Left lung (tissue), 14 donors: ENCODE data around the gene CREBL2. TPM values are rescaled to one million over a fixed set of nuclear protein-coding genes. Genes with fewer than 3 reads are reported as not detected.

Source experiments
- ATAC-seq: fragments of 200-7000 bp; cut with Tn5 transposase; one replicate; pipeline ENCODE4 v1.9.1; 2020; ENCODE audit warnings: moderate library complexity
- DNase-seq, 4 donors: peaks; one replicate each; pipeline ENCODE4 v3.0.0-alpha.2; 2013 to 2020
- H3K27ac ChIP-seq, 2 donors: fragments of 200-600 bp; sonication (generic) in 1 of 2; one replicate each; pipeline versions ENCODE4 v1.5.0 to v1.8.0; 2020 to 2021
- H3K27me3 ChIP-seq, 2 donors: fragments of 200-600 bp; sonication (generic) in 1 of 2; one replicate each; pipeline versions ENCODE4 v1.5.0 to v1.8.0; 2020 to 2021
- H3K36me3 ChIP-seq, 2 donors: fragments of 200-600 bp; sonication (generic) in 1 of 2; one replicate each; pipeline versions ENCODE4 v1.5.0 to v1.8.0; 2020 to 2021
- H3K4me1 ChIP-seq, 2 donors: fragments of 200-600 bp; one replicate each; pipeline ENCODE4 v1.8.0; 2021
- H3K4me3 ChIP-seq, 2 donors: fragments of 200-600 bp; sonication (generic) in 1 of 2; one replicate each; pipeline versions ENCODE4 v1.5.0 to v1.8.0; 2020 to 2021; ENCODE audit warnings: mild to moderate bottlenecking in 1 of 2
- H3K9me3 ChIP-seq, 2 donors: fragments of 200-600 bp; sonication (generic) in 1 of 2; one replicate each; pipeline versions ENCODE4 v1.5.0 to v1.8.0; 2020 to 2021
- CTCF ChIP-seq, 2 donors: fragments of 200-600 bp; sonication (generic) in 1 of 2; IDR thresholded peaks; one replicate each; pipeline versions ENCODE4 v1.5.0 to v1.8.0; 2021; ENCODE audit warnings: antibody characterized with exemption in 2 of 2
- intact Hi-C, 2 donors: fragments of 100-400 bp; cut with DNase I; formaldehyde crosslinking; loops; one replicate each; pipeline versions ENCODE4 v1.11.2 to v1.14.2; 2022
- long read RNA-seq, 12 donors: library from polyadenylated mRNA in 2 of 12; unstranded in 2 of 12; transcript quantifications; one replicate each; pipeline ENCODE4 v2.0.0 and lab custom pipeline, GENCODE V29; 2019 to 2026
- polyA plus RNA-seq, 6 donors: library from polyadenylated mRNA; unstranded; fragments of 120-200 nt; gene quantifications; one replicate each; pipeline ENCODE4 v1.2.1, GENCODE V29; 2013; ENCODE audit not compliant: insufficient read length in 6 of 6
- total RNA-seq, 2 donors: library from RNA; stranded (reverse); fragmentation: NEBNext Ultra II Directional; extraction: Animal tissue kit (Norgen Biotek cat#: 25700); gene quantifications; one replicate each; pipeline ENCODE4 v1.2.1, GENCODE V29; 2021
- donor health status: DM: no; HTN: yes; CAD: no.
- donor health status: DM: no; HTN: no; CAD: no.

CREBL2 gene, protein sequence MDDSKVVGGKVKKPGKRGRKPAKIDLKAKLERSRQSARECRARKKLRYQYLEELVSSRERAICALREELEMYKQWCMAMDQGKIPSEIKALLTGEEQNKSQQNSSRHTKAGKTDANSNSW
- total RNA-seq (10 to 100 TPM; 33.4 to 35.9 TPM), polyA plus RNA-seq (10 to 100 TPM; 23.9 to 32.3 (median 29.5) TPM)
- long read RNA-seq, donor 1, transcript CREBL2-201 (4 exons, 3,754 nt), result major isoform, 17 of 22 reads
- long read RNA-seq, donor 1, partial matches to known transcripts, result 5 of 22 reads
- long read RNA-seq, donor 1, other reads (novel, unspliced or antisense), result 0 of 22 reads
- long read RNA-seq, donor 2, transcript CREBL2-201 (4 exons, 3,754 nt), result major isoform, 14 of 32 reads
- long read RNA-seq, donor 2, partial matches to known transcripts, result 18 of 32 reads
- long read RNA-seq, donor 2, other reads (novel, unspliced or antisense), result 0 of 32 reads
- long read RNA-seq, donor 3, transcript CREBL2-201 (4 exons, 3,754 nt), result major isoform, 16 of 16 reads
- long read RNA-seq, donor 3, partial matches to known transcripts, result 0 of 16 reads
- long read RNA-seq, donor 3, other reads (novel, unspliced or antisense), result 0 of 16 reads
- long read RNA-seq, donor 4, partial matches to known transcripts, result 1 of 4 reads
- long read RNA-seq, donor 4, other reads (novel, unspliced or antisense), result 1 of 4 reads
- long read RNA-seq, donor 5, transcript CREBL2-201 (4 exons, 3,754 nt), result major isoform, 17 of 29 reads
- long read RNA-seq, donor 5, partial matches to known transcripts, result 12 of 29 reads
- long read RNA-seq, donor 5, other reads (novel, unspliced or antisense), result 0 of 29 reads
- long read RNA-seq, donor 6, transcript CREBL2-201 (4 exons, 3,754 nt), result major isoform, 12 of 12 reads
- long read RNA-seq, donor 6, partial matches to known transcripts, result 0 of 12 reads
- long read RNA-seq, donor 6, other reads (novel, unspliced or antisense), result 0 of 12 reads
- long read RNA-seq, donor 7, transcript CREBL2-201 (4 exons, 3,754 nt), result major isoform, 7 of 7 reads
- long read RNA-seq, donor 7, partial matches to known transcripts, result 0 of 7 reads
- long read RNA-seq, donor 7, other reads (novel, unspliced or antisense), result 0 of 7 reads
- long read RNA-seq, donor 8, transcript CREBL2-201 (4 exons, 3,754 nt), result major isoform, 16 of 16 reads
- long read RNA-seq, donor 8, partial matches to known transcripts, result 0 of 16 reads
- long read RNA-seq, donor 8, other reads (novel, unspliced or antisense), result 0 of 16 reads
- long read RNA-seq, donor 9, result 0 reads
- long read RNA-seq, donor 10, partial matches to known transcripts, result 0 of 2 reads
- long read RNA-seq, donor 10, other reads (novel, unspliced or antisense), result 0 of 2 reads
- long read RNA-seq, donor 11, transcript CREBL2-201 (4 exons, 3,754 nt), result major isoform, 16 of 16 reads
- long read RNA-seq, donor 11, partial matches to known transcripts, result 0 of 16 reads
- long read RNA-seq, donor 11, other reads (novel, unspliced or antisense), result 0 of 16 reads
- long read RNA-seq, donor 12, transcript CREBL2-201 (4 exons, 3,754 nt), result major isoform, 12 of 12 reads
- long read RNA-seq, donor 12, partial matches to known transcripts, result 0 of 12 reads
- long read RNA-seq, donor 12, other reads (novel, unspliced or antisense), result 0 of 12 reads

GRCh38 chr12:12611512-12612306 is at the start of gene CREBL2:
CREBL2 (plus strand) TSS chr12:12611876; CDS start chr12:12612173, 297 bp downstream.
- H3K4me1 ChIP-seq, result peaks cover 0 to 49% of the 10 kb centered on the region in 2 donors
- no peak for TF ChIP-seq CTCF (IDR thresholded peaks at IDR 0.05)
- ATAC-seq, result peak; percentile 95
- DNase-seq, result peak; percentile 90 to 96 (median 94)
- no peaks in the 10 kb centered on the region for H3K9me3 ChIP-seq
- H3K36me3 ChIP-seq, result no peaks in the 10 kb centered on the region
- H3K27me3 ChIP-seq, result no peaks in the 10 kb centered on the region
- H3K27ac ChIP-seq, result peak within 1 kb of the TSS; percentile 96 to 97
- intact Hi-C loops, result no loop called here
- peak within 1 kb of the TSS; percentile 77 to 78 for H3K4me3 ChIP-seq

- intact Hi-C loops, result loop anchor here in 1 of 2 donors (10.0 kb wide), 1 partner anchor 187 kb away; no protein-coding TSS in a partner anchor
- no peak for ATAC-seq
- Histone ChIP-seq H3K27ac (peak overlapping the region; percentile 97 to 99), H3K4me3 (peak overlapping the region; percentile 61 to 62), H3K4me1 (peaks cover 5 to 38% of the 10 kb centered on the region in 2 donors), H3K27me3 (no peaks in the 10 kb centered on the region), H3K36me3 (no peaks in the 10 kb centered on the region), H3K9me3 (no peaks in the 10 kb centered on the region)
- TF ChIP-seq CTCF (IDR thresholded peaks at IDR 0.05), result no peak
- DNase-seq, result peak in 2 of 4 donors; percentile 34 to 84
Observed at GRCh38 chr12:12562016-12562483, 49.6 kb upstream of the CREBL2 start.

- DNase-seq, result peak; percentile 94 to 99 (median 96)
- no peak for TF ChIP-seq CTCF (IDR thresholded peaks at IDR 0.05)
- no peaks in the 10 kb centered on the region for H3K9me3 ChIP-seq
- no peaks in the 10 kb centered on the region for H3K36me3 ChIP-seq
- H3K4me3 ChIP-seq, result peak within 1 kb of the TSS; percentile 61 to 62
- H3K27ac ChIP-seq, result peak within 1 kb of the TSS; percentile 97 to 99
- ATAC-seq, result peak; percentile 89
- peaks cover 5 to 38% of the 10 kb centered on the region in 2 donors for H3K4me1 ChIP-seq
- intact Hi-C loops, result loop anchor here in 1 of 2 donors (10.0 kb wide), 1 partner anchor 188 kb away; no protein-coding TSS in a partner anchor
- H3K27me3 ChIP-seq, result no peaks in the 10 kb centered on the region
Observed at GRCh38 chr12:12562585-12563261, 49.0 kb upstream of the CREBL2 start, which contains the start of gene DUSP16. DUSP16 (minus strand) TSS chr12:12562863; CDS start chr12:12521098, 41,765 bp downstream.
